ENCODE data around the gene ACAN.

The ACAN gene

DNA sequence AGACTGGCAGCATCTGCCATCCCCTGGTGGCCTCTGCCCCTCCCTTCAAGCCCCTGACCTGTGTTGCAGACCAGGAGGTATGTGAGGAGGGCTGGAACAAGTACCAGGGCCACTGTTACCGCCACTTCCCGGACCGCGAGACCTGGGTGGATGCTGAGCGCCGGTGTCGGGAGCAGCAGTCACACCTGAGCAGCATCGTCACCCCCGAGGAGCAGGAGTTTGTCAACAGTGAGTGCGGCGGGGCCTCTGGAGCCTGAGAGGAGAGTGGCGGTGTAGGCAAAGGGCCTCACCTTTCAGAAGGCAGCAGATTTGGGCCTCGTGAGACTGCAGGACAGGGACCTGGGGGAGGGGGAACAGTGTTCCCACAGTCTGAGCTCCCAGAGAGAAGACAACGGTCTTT, 68.1 kb downstream of the ACAN start:
- H3K4me3 ChIP-seq (ENCODE audit: low read depth, low read length) = no peak overlapping the region
- no peak for DNase-seq (ENCODE audit: low read depth)
- TF ChIP-seq MYC (IDR thresholded peaks at IDR 0.05; ENCODE audit: low read depth, low read length) (no peak), POLR2A (IDR thresholded peaks at IDR 0.05; ENCODE audit: extremely low read depth, insufficient read length) (no peak)
- TF ChIP-seq, protein P1, sequence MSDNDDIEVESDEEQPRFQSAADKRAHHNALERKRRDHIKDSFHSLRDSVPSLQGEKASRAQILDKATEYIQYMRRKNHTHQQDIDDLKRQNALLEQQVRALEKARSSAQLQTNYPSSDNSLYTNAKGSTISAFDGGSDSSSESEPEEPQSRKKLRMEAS (IDR thresholded peaks at IDR 0.05; ENCODE audit: low read depth, low read length) = no peak
- TF ChIP-seq, protein P2, sequence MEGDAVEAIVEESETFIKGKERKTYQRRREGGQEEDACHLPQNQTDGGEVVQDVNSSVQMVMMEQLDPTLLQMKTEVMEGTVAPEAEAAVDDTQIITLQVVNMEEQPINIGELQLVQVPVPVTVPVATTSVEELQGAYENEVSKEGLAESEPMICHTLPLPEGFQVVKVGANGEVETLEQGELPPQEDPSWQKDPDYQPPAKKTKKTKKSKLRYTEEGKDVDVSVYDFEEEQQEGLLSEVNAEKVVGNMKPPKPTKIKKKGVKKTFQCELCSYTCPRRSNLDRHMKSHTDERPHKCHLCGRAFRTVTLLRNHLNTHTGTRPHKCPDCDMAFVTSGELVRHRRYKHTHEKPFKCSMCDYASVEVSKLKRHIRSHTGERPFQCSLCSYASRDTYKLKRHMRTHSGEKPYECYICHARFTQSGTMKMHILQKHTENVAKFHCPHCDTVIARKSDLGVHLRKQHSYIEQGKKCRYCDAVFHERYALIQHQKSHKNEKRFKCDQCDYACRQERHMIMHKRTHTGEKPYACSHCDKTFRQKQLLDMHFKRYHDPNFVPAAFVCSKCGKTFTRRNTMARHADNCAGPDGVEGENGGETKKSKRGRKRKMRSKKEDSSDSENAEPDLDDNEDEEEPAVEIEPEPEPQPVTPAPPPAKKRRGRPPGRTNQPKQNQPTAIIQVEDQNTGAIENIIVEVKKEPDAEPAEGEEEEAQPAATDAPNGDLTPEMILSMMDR (IDR thresholded peaks at IDR 0.05; ENCODE audit: low read depth, low read length) = no peak

DNA sequence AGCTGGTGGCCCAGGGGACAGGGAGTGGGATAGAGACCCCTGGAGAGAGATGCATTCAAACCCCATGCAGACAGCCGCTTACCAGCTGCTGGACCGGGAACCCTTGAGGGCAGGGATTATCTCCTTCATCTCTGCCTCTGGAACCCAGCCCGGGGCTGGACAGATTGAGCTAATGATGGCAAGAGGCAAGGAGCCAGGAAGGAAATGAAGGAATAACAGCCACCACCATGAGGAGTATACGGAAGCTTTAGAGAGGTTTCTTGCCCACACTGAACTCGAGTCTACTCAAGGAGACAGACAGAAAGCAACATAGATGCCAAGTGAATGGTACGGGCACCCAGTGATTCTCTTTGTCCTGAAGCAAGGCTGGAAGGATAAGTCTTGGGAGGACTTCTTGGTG, 68.9 kb downstream of the ACAN start:
- no peak for DNase-seq (ENCODE audit: low read depth)
- TF ChIP-seq, protein P2 (IDR thresholded peaks at IDR 0.05; ENCODE audit: low read depth, low read length) = no peak
- TF ChIP-seq POLR2A (IDR thresholded peaks at IDR 0.05; ENCODE audit: extremely low read depth, insufficient read length) (no peak), MYC (IDR thresholded peaks at IDR 0.05; ENCODE audit: low read depth, low read length) (no peak)
- TF ChIP-seq, protein P1 (IDR thresholded peaks at IDR 0.05; ENCODE audit: low read depth, low read length) = no peak
- no peak overlapping the region for H3K4me3 ChIP-seq (ENCODE audit: low read depth, low read length)

DNA sequence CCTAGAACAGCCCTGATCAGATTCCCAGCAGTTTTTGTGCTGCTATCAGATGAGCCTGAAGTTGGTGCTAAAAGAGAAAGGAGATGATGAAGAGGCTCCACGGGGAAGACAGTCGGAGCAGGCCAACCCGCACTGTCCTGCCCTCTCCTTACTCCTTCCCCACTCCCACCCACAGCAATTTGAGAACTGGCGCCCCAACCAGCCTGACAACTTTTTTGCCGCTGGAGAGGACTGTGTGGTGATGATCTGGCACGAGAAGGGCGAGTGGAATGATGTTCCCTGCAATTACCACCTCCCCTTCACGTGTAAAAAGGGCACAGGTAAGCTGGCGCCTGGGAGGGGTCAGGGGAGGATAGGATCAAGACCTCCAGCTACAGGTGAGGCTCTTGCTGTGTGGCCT, 69.5 kb downstream of the ACAN start:
- no peak for DNase-seq (ENCODE audit: low read depth)
- TF ChIP-seq, protein P2 (IDR thresholded peaks at IDR 0.05; ENCODE audit: low read depth, low read length) = no peak
- TF ChIP-seq MYC (IDR thresholded peaks at IDR 0.05; ENCODE audit: low read depth, low read length) (no peak), POLR2A (IDR thresholded peaks at IDR 0.05; ENCODE audit: extremely low read depth, insufficient read length) (no peak)
- TF ChIP-seq, protein P1 (IDR thresholded peaks at IDR 0.05; ENCODE audit: low read depth, low read length) = no peak
- H3K4me3 ChIP-seq (ENCODE audit: low read depth, low read length) = no peak overlapping the region

DNA sequence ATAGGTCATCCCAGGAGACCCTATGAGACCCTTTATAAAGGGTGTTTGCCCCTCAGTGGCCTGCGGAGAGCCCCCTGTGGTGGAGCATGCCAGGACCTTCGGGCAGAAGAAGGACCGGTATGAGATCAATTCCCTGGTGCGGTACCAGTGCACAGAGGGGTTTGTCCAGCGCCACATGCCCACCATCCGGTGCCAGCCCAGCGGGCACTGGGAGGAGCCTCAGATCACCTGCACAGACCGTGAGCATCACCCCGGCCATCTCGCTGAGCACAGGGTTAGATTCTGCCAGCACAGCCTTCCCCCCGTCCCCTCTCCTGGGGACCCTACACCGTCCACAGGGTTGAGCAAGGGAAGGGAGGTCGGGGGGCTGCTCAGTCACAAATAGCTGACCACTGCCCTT, 70.5 kb downstream of the ACAN start:
- no peak for TF ChIP-seq POLR2A (IDR thresholded peaks at IDR 0.05; ENCODE audit: extremely low read depth, insufficient read length)
- TF ChIP-seq, protein P1 (IDR thresholded peaks at IDR 0.05; ENCODE audit: low read depth, low read length) = no peak
- TF ChIP-seq, protein P2 (IDR thresholded peaks at IDR 0.05; ENCODE audit: low read depth, low read length) = no peak
- no peak for TF ChIP-seq MYC (IDR thresholded peaks at IDR 0.05; ENCODE audit: low read depth, low read length)
- DNase-seq (ENCODE audit: low read depth) = no peak
- H3K4me3 ChIP-seq (ENCODE audit: low read depth, low read length) = no peak overlapping the region

DNA sequence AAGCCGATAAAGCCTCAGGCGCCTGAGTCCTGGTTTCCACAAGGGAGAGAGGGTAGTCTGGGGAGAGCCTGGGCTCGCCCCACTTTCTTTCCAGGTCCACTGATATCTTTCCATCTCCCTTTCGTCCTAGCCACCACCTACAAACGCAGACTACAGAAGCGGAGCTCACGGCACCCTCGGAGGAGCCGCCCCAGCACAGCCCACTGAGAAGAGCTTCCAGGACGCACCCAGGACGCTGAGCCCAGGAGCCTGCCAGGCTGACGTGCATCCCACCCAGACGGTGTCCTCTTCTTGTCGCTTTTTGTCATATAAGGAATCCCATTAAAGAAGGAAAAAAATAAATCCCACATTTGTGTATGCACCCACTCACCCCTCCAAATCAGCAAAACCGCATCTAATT, 71.0 kb downstream of the ACAN start:
- no peak for TF ChIP-seq MYC (IDR thresholded peaks at IDR 0.05; ENCODE audit: low read depth, low read length)
- TF ChIP-seq, protein P1 (IDR thresholded peaks at IDR 0.05; ENCODE audit: low read depth, low read length) = no peak
- TF ChIP-seq, protein P2 (IDR thresholded peaks at IDR 0.05; ENCODE audit: low read depth, low read length) = no peak
- no peak for TF ChIP-seq POLR2A (IDR thresholded peaks at IDR 0.05; ENCODE audit: extremely low read depth, insufficient read length)
- no peak for DNase-seq (ENCODE audit: low read depth)
- H3K4me3 ChIP-seq (ENCODE audit: low read depth, low read length) = no peak overlapping the region

DNA sequence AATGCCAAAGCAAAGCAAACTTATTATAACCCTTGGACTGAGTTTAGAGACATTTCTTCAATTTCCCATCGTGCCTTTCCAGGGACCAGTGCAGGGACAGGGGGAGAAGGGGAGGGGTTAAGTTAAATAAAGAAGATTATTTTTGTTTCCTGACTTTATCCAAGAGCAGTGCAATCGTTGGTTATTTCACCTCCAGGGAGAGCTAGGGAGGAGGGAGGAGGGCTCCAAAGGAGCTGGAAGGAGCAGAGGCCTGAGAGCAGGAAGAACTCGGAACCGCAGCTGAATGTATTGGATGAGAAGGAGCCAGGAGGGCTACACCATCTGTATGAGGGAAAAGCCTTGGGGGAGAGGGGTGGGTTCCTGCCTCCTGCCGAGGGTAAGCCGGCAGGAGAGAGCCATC, 71.4 kb downstream of the ACAN start:
- TF ChIP-seq, protein P2 (IDR thresholded peaks at IDR 0.05; ENCODE audit: low read depth, low read length) = no peak
- TF ChIP-seq MYC (IDR thresholded peaks at IDR 0.05; ENCODE audit: low read depth, low read length) (no peak), POLR2A (IDR thresholded peaks at IDR 0.05; ENCODE audit: extremely low read depth, insufficient read length) (no peak)
- TF ChIP-seq, protein P1 (IDR thresholded peaks at IDR 0.05; ENCODE audit: low read depth, low read length) = no peak
- DNase-seq (ENCODE audit: low read depth) = no peak
- no peak overlapping the region for H3K4me3 ChIP-seq (ENCODE audit: low read depth, low read length)
